Liver (tissue), 3 donors: ENCODE measurements around the gene SLC11A1.

ENCODE experiments used
- GABPA ChIP-seq, 2 donors: IDR thresholded peaks in 1 of 2; conservative IDR thresholded peaks in 1 of 2; 2 replicates each; pipeline ENCODE4 v1.6.1; 2016; ENCODE audit warnings: antibody characterized with exemption in 2 of 2, mild to moderate bottlenecking in 1 of 2, moderate library complexity in 1 of 2
- TAF1 ChIP-seq: conservative IDR thresholded peaks from 2 replicates; pipeline ENCODE4 v1.6.1; 2016; ENCODE audit warnings: antibody characterized with exemption, mild to moderate bottlenecking
- YY1 ChIP-seq: IDR thresholded peaks from 2 replicates; pipeline ENCODE4 v1.6.1; 2016; ENCODE audit warnings: antibody characterized with exemption, mild to moderate bottlenecking
- TF ChIP-seq, protein P1 (sequence below): IDR thresholded peaks from 2 replicates; pipeline ENCODE4 v1.6.1; 2016; ENCODE audit warnings: antibody characterized with exemption, mild to moderate bottlenecking
- TF ChIP-seq, protein P2 (sequence below): fragments of 150-350 bp; IDR thresholded peaks from 2 replicates; pipeline ENCODE4 v1.5.1; 2017; ENCODE audit warnings: improper control_type of control experiment, low read depth, low read length; ENCODE audit not compliant: missing input control
- TF ChIP-seq, protein P3 (sequence below): IDR thresholded peaks from 2 replicates; pipeline ENCODE4 v1.6.1; 2016; ENCODE audit warnings: antibody characterized with exemption
- donor health status: healthy.
- donor health status: healthy.

- TF ChIP-seq, protein P1, sequence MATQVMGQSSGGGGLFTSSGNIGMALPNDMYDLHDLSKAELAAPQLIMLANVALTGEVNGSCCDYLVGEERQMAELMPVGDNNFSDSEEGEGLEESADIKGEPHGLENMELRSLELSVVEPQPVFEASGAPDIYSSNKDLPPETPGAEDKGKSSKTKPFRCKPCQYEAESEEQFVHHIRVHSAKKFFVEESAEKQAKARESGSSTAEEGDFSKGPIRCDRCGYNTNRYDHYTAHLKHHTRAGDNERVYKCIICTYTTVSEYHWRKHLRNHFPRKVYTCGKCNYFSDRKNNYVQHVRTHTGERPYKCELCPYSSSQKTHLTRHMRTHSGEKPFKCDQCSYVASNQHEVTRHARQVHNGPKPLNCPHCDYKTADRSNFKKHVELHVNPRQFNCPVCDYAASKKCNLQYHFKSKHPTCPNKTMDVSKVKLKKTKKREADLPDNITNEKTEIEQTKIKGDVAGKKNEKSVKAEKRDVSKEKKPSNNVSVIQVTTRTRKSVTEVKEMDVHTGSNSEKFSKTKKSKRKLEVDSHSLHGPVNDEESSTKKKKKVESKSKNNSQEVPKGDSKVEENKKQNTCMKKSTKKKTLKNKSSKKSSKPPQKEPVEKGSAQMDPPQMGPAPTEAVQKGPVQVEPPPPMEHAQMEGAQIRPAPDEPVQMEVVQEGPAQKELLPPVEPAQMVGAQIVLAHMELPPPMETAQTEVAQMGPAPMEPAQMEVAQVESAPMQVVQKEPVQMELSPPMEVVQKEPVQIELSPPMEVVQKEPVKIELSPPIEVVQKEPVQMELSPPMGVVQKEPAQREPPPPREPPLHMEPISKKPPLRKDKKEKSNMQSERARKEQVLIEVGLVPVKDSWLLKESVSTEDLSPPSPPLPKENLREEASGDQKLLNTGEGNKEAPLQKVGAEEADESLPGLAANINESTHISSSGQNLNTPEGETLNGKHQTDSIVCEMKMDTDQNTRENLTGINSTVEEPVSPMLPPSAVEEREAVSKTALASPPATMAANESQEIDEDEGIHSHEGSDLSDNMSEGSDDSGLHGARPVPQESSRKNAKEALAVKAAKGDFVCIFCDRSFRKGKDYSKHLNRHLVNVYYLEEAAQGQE: no peak
- TF ChIP-seq, protein P2, sequence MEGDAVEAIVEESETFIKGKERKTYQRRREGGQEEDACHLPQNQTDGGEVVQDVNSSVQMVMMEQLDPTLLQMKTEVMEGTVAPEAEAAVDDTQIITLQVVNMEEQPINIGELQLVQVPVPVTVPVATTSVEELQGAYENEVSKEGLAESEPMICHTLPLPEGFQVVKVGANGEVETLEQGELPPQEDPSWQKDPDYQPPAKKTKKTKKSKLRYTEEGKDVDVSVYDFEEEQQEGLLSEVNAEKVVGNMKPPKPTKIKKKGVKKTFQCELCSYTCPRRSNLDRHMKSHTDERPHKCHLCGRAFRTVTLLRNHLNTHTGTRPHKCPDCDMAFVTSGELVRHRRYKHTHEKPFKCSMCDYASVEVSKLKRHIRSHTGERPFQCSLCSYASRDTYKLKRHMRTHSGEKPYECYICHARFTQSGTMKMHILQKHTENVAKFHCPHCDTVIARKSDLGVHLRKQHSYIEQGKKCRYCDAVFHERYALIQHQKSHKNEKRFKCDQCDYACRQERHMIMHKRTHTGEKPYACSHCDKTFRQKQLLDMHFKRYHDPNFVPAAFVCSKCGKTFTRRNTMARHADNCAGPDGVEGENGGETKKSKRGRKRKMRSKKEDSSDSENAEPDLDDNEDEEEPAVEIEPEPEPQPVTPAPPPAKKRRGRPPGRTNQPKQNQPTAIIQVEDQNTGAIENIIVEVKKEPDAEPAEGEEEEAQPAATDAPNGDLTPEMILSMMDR: no peak
- TF ChIP-seq TAF1 (no peak), GABPA (IDR thresholded peaks at IDR 0.05 in 1 of 2, conservative IDR thresholded peaks at IDR 0.05 in 1 of 2) (no peak), YY1 (no peak)
- TF ChIP-seq, protein P3, sequence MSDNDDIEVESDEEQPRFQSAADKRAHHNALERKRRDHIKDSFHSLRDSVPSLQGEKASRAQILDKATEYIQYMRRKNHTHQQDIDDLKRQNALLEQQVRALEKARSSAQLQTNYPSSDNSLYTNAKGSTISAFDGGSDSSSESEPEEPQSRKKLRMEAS: no peak
Measured at GRCh38 chr2:218395456-218395825, 13.4 kb downstream of the SLC11A1 start.
